ENCODE data around the gene MRPS31. TPM values are rescaled to one million over a fixed set of nuclear protein-coding genes. Genes with fewer than 3 reads are reported as not detected.

The MRPS31 gene
- polyA plus RNA-seq, 1 donor (not counting 4 experiments of a cell fraction or from before 2014, with no cell fraction given): 27.2 TPM

- H3K27me3 ChIP-seq (ENCODE audit: control insufficient read depth, extremely low read depth, insufficient read depth, low read length): no peaks in the 10 kb centered on the region
- no peaks in the 10 kb centered on the region for H3K9me1 ChIP-seq (ENCODE audit: control insufficient read depth, extremely low read depth, insufficient read depth, low read length)
- no peak for TF ChIP-seq EZH2 (IDR thresholded peaks at IDR 0.05; ENCODE audit: low read length)
- TF ChIP-seq CTCF (optimal IDR thresholded peaks at IDR 0.05 in 1 of 3, IDR thresholded peaks at IDR 0.05 in 1 of 3, conservative IDR thresholded peaks at IDR 0.05 in 1 of 3; ENCODE audit: extremely low read depth in 1 of 3, insufficient read depth in 2 of 3, low read length in 3 of 3): no peak
- no peak overlapping the region for H3K4me2 ChIP-seq (ENCODE audit: control insufficient read depth, extremely low read depth, insufficient read depth, low read depth, low read length)
- no peak overlapping the region for H3K4me3 ChIP-seq (ENCODE audit: control insufficient read depth in 2 of 3, extremely low read depth in 1 of 3, insufficient read depth in 2 of 3, low read depth in 1 of 3, low read length in 3 of 3)
- no peaks in the 10 kb centered on the region for H3K9me3 ChIP-seq (ENCODE audit: control insufficient read depth, low read depth, low read length)
- peaks cover 6% of the 10 kb centered on the region for H3K79me2 ChIP-seq (ENCODE audit: control insufficient read depth, insufficient read depth, low read length)
- H4K20me1 ChIP-seq (ENCODE audit: control insufficient read depth, extremely low read depth, insufficient read depth, low read length): no peaks in the 10 kb centered on the region
- H3K4me1 ChIP-seq (ENCODE audit: control insufficient read depth, extremely low read depth, insufficient read depth, low read length): peaks cover 2% of the 10 kb centered on the region
- dilution Hi-C loops (cut with MboI; ENCODE audit: extremely low pct_ligation_motif_present, low sequenced_read_pairs): no loop called here
- peaks cover 2 to 4% of the 10 kb centered on the region in 2 experiments for H3K36me3 ChIP-seq (ENCODE audit: control insufficient read depth in 2 of 2, extremely low read depth in 1 of 2, insufficient read depth in 2 of 2, low read length in 2 of 2)
- no peak overlapping the region for H2AFZ ChIP-seq (ENCODE audit: control insufficient read depth, low read length)
- no peak overlapping the region for H3K27ac ChIP-seq (ENCODE audit: control insufficient read depth, insufficient read depth, low read length)
- H3K9ac ChIP-seq (ENCODE audit: control insufficient read depth, extremely low read depth, insufficient read depth, low read length): no peak overlapping the region
- FAIRE-seq (no peak), DNase-seq (ENCODE audit: low read depth, low spot score) (no peak)
Observed at GRCh38 chr13:40764587-40765403, 6.2 kb downstream of the MRPS31 start.

GRCh38 chr13:40762849-40763248 is 8.1 kb downstream of the MRPS31 start:
- no peaks in the 10 kb centered on the region for H3K9me3 ChIP-seq (ENCODE audit: control insufficient read depth, low read depth, low read length)
- H3K36me3 ChIP-seq (ENCODE audit: control insufficient read depth in 2 of 2, extremely low read depth in 1 of 2, insufficient read depth in 2 of 2, low read length in 2 of 2): peaks cover 4 to 6% of the 10 kb centered on the region in 2 experiments
- H3K4me1 ChIP-seq (ENCODE audit: control insufficient read depth, extremely low read depth, insufficient read depth, low read length): no peaks in the 10 kb centered on the region
- no peaks in the 10 kb centered on the region for H3K9me1 ChIP-seq (ENCODE audit: control insufficient read depth, extremely low read depth, insufficient read depth, low read length)
- H3K79me2 ChIP-seq (ENCODE audit: control insufficient read depth, insufficient read depth, low read length): peaks cover 3% of the 10 kb centered on the region
- no peak overlapping the region for H3K27ac ChIP-seq (ENCODE audit: control insufficient read depth, insufficient read depth, low read length)
- no peak overlapping the region for H3K9ac ChIP-seq (ENCODE audit: control insufficient read depth, extremely low read depth, insufficient read depth, low read length)
- H3K4me3 ChIP-seq (ENCODE audit: control insufficient read depth in 2 of 3, extremely low read depth in 1 of 3, insufficient read depth in 2 of 3, low read depth in 1 of 3, low read length in 3 of 3): no peak overlapping the region
- TF ChIP-seq CTCF (optimal IDR thresholded peaks at IDR 0.05 in 1 of 3, IDR thresholded peaks at IDR 0.05 in 1 of 3, conservative IDR thresholded peaks at IDR 0.05 in 1 of 3; ENCODE audit: extremely low read depth in 1 of 3, insufficient read depth in 2 of 3, low read length in 3 of 3) (no peak), EZH2 (IDR thresholded peaks at IDR 0.05; ENCODE audit: low read length) (no peak)
- H2AFZ ChIP-seq (ENCODE audit: control insufficient read depth, low read length): no peak overlapping the region
- dilution Hi-C loops (cut with MboI; ENCODE audit: extremely low pct_ligation_motif_present, low sequenced_read_pairs): no loop called here
- DNase-seq (ENCODE audit: low read depth, low spot score) (no peak), FAIRE-seq (no peak)
- H4K20me1 ChIP-seq (ENCODE audit: control insufficient read depth, extremely low read depth, insufficient read depth, low read length): no peaks in the 10 kb centered on the region
- no peaks in the 10 kb centered on the region for H3K27me3 ChIP-seq (ENCODE audit: control insufficient read depth, extremely low read depth, insufficient read depth, low read length)
- H3K4me2 ChIP-seq (ENCODE audit: control insufficient read depth, extremely low read depth, insufficient read depth, low read depth, low read length): no peak overlapping the region

Data from keratinocyte (primary cell).